DMS53 treated with DMSO at 0.1 percent for 48 hours (cell line): ENCODE measurements around the gene OR1K1.
A peak's percentile ranks its signal among the peaks of the same experiment; 100 is the strongest.
"Not testable (repeated sequence)": the region's sequence is repeated elsewhere in the genome, so short reads cannot be mapped to it uniquely, and the experiment has no call there.

Source experiments
- DNase-seq: peaks from one replicate; lab custom pipeline; 2025; ENCODE audit not compliant: unreplicated experiment; lab: John Stamatoyannopoulos, UW

Gene OR1K1

GRCh38 chr9:122810306-122810946, 10.5 kb downstream of the OR1K1 start:
- DNase-seq: peak; percentile 85

- DNase-seq: no peak
These were observed 12.8 kb downstream of the OR1K1 start for GRCh38 chr9:122812736-122813135.

- no peak for DNase-seq
These were observed 14.6 kb downstream of the OR1K1 start for GRCh38 chr9:122814545-122814944.

GRCh38 chr9:122815544-122815943, 15.6 kb downstream of the OR1K1 start:
- DNase-seq: no peak

GRCh38 chr9:122816163-122816867, 16.4 kb downstream of the OR1K1 start:
- DNase-seq: no peak

GRCh38 chr9:122819326-122819725, 19.4 kb downstream of the OR1K1 start:
- peak; percentile 12 for DNase-seq

- peak; percentile 50 for DNase-seq
These were observed 20.0 kb downstream of the OR1K1 start for GRCh38 chr9:122819791-122820489.

- no peak for DNase-seq
These were observed 20.5 kb downstream of the OR1K1 start for GRCh38 chr9:122820490-122820845.

- no peak for DNase-seq
These were observed 21.5 kb downstream of the OR1K1 start for GRCh38 chr9:122821278-122821943.

- no peak for DNase-seq
These were observed 22.1 kb downstream of the OR1K1 start for GRCh38 chr9:122822056-122822455.

- no peak for DNase-seq
These were observed 23.0 kb downstream of the OR1K1 start for GRCh38 chr9:122822938-122823337.

- no peak for DNase-seq
These were observed 27.8 kb downstream of the OR1K1 start for GRCh38 chr9:122827761-122828093.

- DNase-seq: not testable (repeated sequence)
These were observed 29.0 kb downstream of the OR1K1 start for GRCh38 chr9:122828965-122829284.

- no peak for DNase-seq
These were observed 32.3 kb downstream of the OR1K1 start for GRCh38 chr9:122832194-122832593.

- DNase-seq: no peak
These were observed 35.4 kb downstream of the OR1K1 start for GRCh38 chr9:122835313-122835731.

- DNase-seq: no peak
These were observed 37.4 kb downstream of the OR1K1 start for GRCh38 chr9:122837266-122837850.

GRCh38 chr9:122838441-122838840, 38.5 kb downstream of the OR1K1 start:
- DNase-seq: not testable (repeated sequence)

- DNase-seq: no peak
These were observed 41.6 kb downstream of the OR1K1 start for GRCh38 chr9:122841501-122841900.

- no peak for DNase-seq
These were observed 44.2 kb downstream of the OR1K1 start for GRCh38 chr9:122844137-122844536.

- no peak for DNase-seq
These were observed 45.2 kb downstream of the OR1K1 start for GRCh38 chr9:122845116-122845515.

GRCh38 chr9:122846371-122846940, 46.5 kb downstream of the OR1K1 start:
- DNase-seq: no peak
